ENCODE data around the gene MMD2.
A peak's percentile ranks its signal among the peaks of the same experiment; 100 is the strongest.

Gene MMD2

GRCh38 chr7:4957847-4958476 is 1.0 kb downstream of the MMD2 start:
- DNase-seq: no peak

- DNase-seq: no peak
Observed at GRCh38 chr7:4951903-4952636, 6.9 kb downstream of the MMD2 start.

GRCh38 chr7:4951304-4951703 is 7.7 kb downstream of the MMD2 start:
- no peak for DNase-seq

GRCh38 chr7:4948402-4948801 is 10.6 kb downstream of the MMD2 start:
- no peak for DNase-seq

- DNase-seq: no peak
Observed at GRCh38 chr7:4945949-4946348, 13.0 kb downstream of the MMD2 start.

GRCh38 chr7:4944939-4945338 is 14.0 kb downstream of the MMD2 start:
- no peak for DNase-seq

GRCh38 chr7:4943297-4943696 is 15.7 kb downstream of the MMD2 start:
- no peak for DNase-seq

- no peak for DNase-seq
Observed at GRCh38 chr7:4939971-4940728, 18.8 kb downstream of the MMD2 start.

- no peak for DNase-seq
Observed at GRCh38 chr7:4937411-4937810, 21.6 kb downstream of the MMD2 start.

- DNase-seq: no peak
Observed at GRCh38 chr7:4934419-4935025, 24.5 kb downstream of the MMD2 start.

GRCh38 chr7:4931943-4932342 is 27.0 kb downstream of the MMD2 start:
- DNase-seq: peak; percentile 17

- no peak for DNase-seq
Observed at GRCh38 chr7:4929005-4929404, 30.0 kb downstream of the MMD2 start.

GRCh38 chr7:4928445-4928844 is 30.5 kb downstream of the MMD2 start:
- DNase-seq: no peak

- DNase-seq: no peak
Observed at GRCh38 chr7:4919969-4920766, 38.8 kb downstream of the MMD2 start.

- no peak for DNase-seq
Observed at GRCh38 chr7:4916113-4916512, 42.9 kb downstream of the MMD2 start.

GRCh38 chr7:4911111-4911828 is 47.7 kb downstream of the MMD2 start:
- DNase-seq: no peak

- DNase-seq: no peak
Observed at GRCh38 chr7:4906682-4907081, 52.3 kb downstream of the MMD2 start.

GRCh38 chr7:4905171-4905570 is 53.8 kb downstream of the MMD2 start:
- DNase-seq: no peak

- no peak for DNase-seq
Observed at GRCh38 chr7:4904346-4904745, 54.6 kb downstream of the MMD2 start.

- DNase-seq: no peak
Observed at GRCh38 chr7:4895766-4896165, 63.2 kb downstream of the MMD2 start.

GRCh38 chr7:4894482-4894881 is 64.5 kb downstream of the MMD2 start:
- no peak for DNase-seq

- DNase-seq: no peak
Observed at GRCh38 chr7:4893929-4894475, 65.0 kb downstream of the MMD2 start.
